Measurements from ENCODE around the gene LNX1. TPM values are rescaled to one million over a fixed set of nuclear protein-coding genes. Genes with fewer than 3 reads are reported as not detected.

Gene LNX1
- total RNA-seq, 1 experiment from 2014 or later, result 3.3 TPM

GRCh38 chr4:53543561-53543960 lies 47.7 kb downstream of the LNX1 start:
- intact Hi-C loops (cut with micrococcal nuclease), result no loop called here

More at GRCh38 chr4:53543561-53543960, 47.7 kb downstream of the LNX1 start:
- ChIA-PET RAD21 (ENCODE audit: low non-redundant PET in 1 of 2, low total read pairs in 2 of 2, uncharacterized antibody in 2 of 2, unreplicated experiment in 2 of 2) (no interaction called here), CTCF (no interaction called here), POLR2A (no interaction called here)
- no peaks in the 10 kb centered on the region for H3K36me3 ChIP-seq (ENCODE audit: control insufficient read depth in 1 of 2, insufficient read depth in 2 of 2, low read length in 2 of 2)
- peaks cover 2% of the 10 kb centered on the region; the same call in 1 of the 2 replicates for H3K27me3 ChIP-seq (ENCODE audit: insufficient read depth, low read length)
- H3K4me1 ChIP-seq (ENCODE audit: control insufficient read depth in 1 of 2, insufficient read depth in 2 of 2, low read length in 2 of 2), result no peaks in the 10 kb centered on the region
- TF ChIP-seq CEBPB (IDR thresholded peaks at IDR 0.05; ENCODE audit: low read depth) (no peak), ELF1 (IDR thresholded peaks at IDR 0.05; ENCODE audit: borderline replicate concordance, low read depth) (no peak), ZFX (IDR thresholded peaks at IDR 0.05) (no peak), EGR1 (IDR thresholded peaks at IDR 0.05; ENCODE audit: low read depth) (no peak), FOSL1 (IDR thresholded peaks at IDR 0.05; ENCODE audit: low read depth) (no peak), EZH2phosphoT487 (IDR thresholded peaks at IDR 0.05; ENCODE audit: borderline replicate concordance) (no peak), CTCF (IDR thresholded peaks at IDR 0.05 in 2 of 3, conservative IDR thresholded peaks at IDR 0.05 in 1 of 3; ENCODE audit: borderline replicate concordance in 1 of 3, insufficient read depth in 1 of 3, low read depth in 2 of 3, low read length in 2 of 3) (no peak), CBX3 (IDR thresholded peaks at IDR 0.05; ENCODE audit: low read depth) (no peak), POLR2AphosphoS5 (IDR thresholded peaks at IDR 0.05; ENCODE audit: low read depth, low read length) (no peak), RAD21 (IDR thresholded peaks at IDR 0.05; ENCODE audit: low read depth) (no peak), TCF7L2 (IDR thresholded peaks at IDR 0.05; ENCODE audit: borderline replicate concordance, extremely low read depth, insufficient read depth, insufficient read length) (no peak), ZNF274 (IDR thresholded peaks at IDR 0.05; ENCODE audit: low read depth, low read length) (no peak), EZH2 (IDR thresholded peaks at IDR 0.05) (no peak), JUND (IDR thresholded peaks at IDR 0.05) (no peak)
- TF ChIP-seq, protein P1, sequence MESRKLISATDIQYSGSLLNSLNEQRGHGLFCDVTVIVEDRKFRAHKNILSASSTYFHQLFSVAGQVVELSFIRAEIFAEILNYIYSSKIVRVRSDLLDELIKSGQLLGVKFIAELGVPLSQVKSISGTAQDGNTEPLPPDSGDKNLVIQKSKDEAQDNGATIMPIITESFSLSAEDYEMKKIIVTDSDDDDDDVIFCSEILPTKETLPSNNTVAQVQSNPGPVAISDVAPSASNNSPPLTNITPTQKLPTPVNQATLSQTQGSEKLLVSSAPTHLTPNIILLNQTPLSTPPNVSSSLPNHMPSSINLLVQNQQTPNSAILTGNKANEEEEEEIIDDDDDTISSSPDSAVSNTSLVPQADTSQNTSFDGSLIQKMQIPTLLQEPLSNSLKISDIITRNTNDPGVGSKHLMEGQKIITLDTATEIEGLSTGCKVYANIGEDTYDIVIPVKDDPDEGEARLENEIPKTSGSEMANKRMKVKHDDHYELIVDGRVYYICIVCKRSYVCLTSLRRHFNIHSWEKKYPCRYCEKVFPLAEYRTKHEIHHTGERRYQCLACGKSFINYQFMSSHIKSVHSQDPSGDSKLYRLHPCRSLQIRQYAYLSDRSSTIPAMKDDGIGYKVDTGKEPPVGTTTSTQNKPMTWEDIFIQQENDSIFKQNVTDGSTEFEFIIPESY (IDR thresholded peaks at IDR 0.05; ENCODE audit: extremely low read depth, insufficient replicate concordance, low read length), result no peak
- no peaks in the 10 kb centered on the region for H3K79me2 ChIP-seq (ENCODE audit: insufficient read depth, low read length)
- H3K4me2 ChIP-seq (ENCODE audit: low read length), result no peak overlapping the region
- no peak overlapping the region for H3K4me3 ChIP-seq (replicated peaks in 1 of 2; ENCODE audit: low read depth in 1 of 2, low read length in 2 of 2)
- H3K9ac ChIP-seq (ENCODE audit: low read length), result no peak overlapping the region
- H3K27ac ChIP-seq (ENCODE audit: low read depth, low read length), result no peak overlapping the region
- DNase-seq (ENCODE audit: low read depth, low spot score) (no peak), ATAC-seq (no peak)
- no peaks in the 10 kb centered on the region for H4K20me1 ChIP-seq (ENCODE audit: insufficient read depth)
- H3K9me3 ChIP-seq (ENCODE audit: control insufficient read depth in 1 of 2, insufficient read depth in 1 of 2, low read depth in 1 of 2, low read length in 2 of 2), result no peaks in the 10 kb centered on the region
- no peaks in the 10 kb centered on the region for H3K9me2 ChIP-seq (ENCODE audit: insufficient read depth)
- no peak overlapping the region for H2AFZ ChIP-seq (ENCODE audit: low read depth, low read length, poor library complexity, severe bottlenecking)
- BruUV-seq (replicated peaks), result no TSS peak

Data from HCT116 (cell line).